GM18951 (cell line): ENCODE data around the gene RCOR1.

ENCODE experiments used
- POLR2A ChIP-seq: IDR thresholded peaks from 4 replicates; pipeline ENCODE4 v1.6.1; 2011; ENCODE audit warnings: mild to moderate bottlenecking; ENCODE audit not compliant: insufficient read length, insufficient read depth; ENCODE audit errors: extremely low read depth
- in situ Hi-C: fragments of 300-500 bp; cut with MboI; formaldehyde crosslinking; loops from one replicate; pipeline ENCODE4 v1.12.0; 2022; ENCODE audit warnings: low sequenced_read_pairs, mixed read lengths, inconsistent platforms; ENCODE audit not compliant: unreplicated experiment

Gene RCOR1

DNA sequence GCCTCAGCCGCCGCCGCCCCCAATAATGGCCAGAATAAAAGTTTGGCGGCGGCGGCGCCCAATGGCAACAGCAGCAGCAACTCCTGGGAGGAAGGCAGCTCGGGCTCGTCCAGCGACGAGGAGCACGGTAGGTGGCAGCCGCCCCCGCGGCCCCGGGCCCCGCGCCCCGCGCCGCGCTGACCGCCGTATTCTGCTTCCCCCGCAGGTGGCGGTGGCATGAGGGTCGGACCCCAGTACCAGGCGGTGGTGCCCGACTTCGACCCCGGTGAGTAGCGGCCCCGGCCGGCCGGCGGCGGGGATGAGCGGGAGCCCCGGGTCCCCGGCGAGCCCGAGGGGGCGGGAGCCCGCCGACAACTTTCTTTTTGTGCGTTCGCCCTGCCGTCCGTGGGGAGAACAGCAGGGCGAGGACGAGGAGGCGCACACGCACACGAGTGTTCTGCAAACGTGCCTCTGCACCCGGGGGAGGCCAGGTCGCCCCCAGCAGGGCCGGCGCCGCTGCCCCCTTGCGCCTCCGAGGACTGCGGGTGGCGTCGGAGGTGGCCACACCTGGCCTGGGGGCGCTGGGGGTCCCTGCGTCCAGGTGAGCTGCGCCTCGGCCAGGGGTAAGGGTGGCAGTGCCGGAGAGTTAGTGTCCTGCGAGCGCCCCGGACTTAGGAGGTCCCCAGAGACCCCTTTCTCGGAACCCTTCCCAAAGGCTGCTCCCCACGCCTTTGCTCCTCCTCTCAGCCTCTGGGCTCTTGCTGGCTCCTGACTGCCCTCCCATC is 794 bp downstream of the RCOR1 start:
- in situ Hi-C loops: no loop called here

DNA sequence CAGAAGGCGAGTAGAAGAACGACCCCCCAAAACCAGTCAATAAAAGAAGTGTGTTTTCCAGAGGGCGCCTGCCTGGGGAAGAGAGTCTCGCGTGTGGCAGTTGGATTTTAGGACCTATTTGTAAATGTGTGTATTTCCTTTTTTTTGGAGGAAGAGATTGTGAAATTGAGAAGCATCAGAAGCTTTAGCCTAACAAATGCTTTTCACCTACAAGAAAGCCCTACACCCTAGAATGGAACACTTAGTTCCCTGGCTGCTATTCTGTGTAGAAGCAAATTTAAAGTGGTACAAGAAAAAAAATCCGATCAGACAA is 1.3 kb downstream of the RCOR1 start:
- no peak for TF ChIP-seq POLR2A
- in situ Hi-C loops: no loop called here

More for the DNA sequence above, 794 bp downstream of the RCOR1 start:
- no peak for TF ChIP-seq POLR2A

- in situ Hi-C loops: no loop called here
- no peak for TF ChIP-seq POLR2A
Measured at GRCh38 chr14:102594514-102595175, 2.2 kb downstream of the RCOR1 start.

DNA sequence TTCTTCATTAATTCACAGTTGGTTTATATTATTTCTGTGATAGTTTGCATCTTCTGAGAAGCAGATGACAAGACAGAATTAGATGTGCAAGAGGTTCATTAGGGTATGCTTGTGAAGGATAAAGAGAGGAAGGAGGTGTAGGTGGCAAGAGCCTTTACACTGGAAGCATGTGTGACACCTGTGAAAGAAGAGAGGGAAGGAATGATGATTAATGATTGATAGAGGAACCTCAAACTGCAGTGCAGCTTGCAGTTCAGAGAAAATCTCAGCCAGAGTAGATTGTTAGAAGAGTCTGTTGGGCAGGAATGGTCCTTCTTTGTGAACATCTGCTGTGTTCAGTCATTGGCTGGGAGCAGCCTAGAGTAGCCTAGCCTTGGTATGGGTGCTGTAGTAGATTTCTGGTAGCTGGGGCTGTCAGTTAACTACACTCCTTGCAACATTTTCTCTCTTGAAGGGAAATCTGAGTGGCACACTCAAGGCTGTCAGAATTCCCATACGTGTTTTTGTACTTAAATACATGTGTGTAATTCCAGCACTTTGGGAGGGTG is 9.0 kb downstream of the RCOR1 start:
- TF ChIP-seq POLR2A: no peak
- in situ Hi-C loops: loop anchor here (10.0 kb wide), 1 partner anchor 163 kb away; no protein-coding TSS in a partner anchor

- in situ Hi-C loops: loop anchor here (10.0 kb wide), 1 partner anchor 162 kb away; no protein-coding TSS in a partner anchor
- TF ChIP-seq POLR2A: no peak
Measured at GRCh38 chr14:102602421-102603292, 10.2 kb downstream of the RCOR1 start.

DNA sequence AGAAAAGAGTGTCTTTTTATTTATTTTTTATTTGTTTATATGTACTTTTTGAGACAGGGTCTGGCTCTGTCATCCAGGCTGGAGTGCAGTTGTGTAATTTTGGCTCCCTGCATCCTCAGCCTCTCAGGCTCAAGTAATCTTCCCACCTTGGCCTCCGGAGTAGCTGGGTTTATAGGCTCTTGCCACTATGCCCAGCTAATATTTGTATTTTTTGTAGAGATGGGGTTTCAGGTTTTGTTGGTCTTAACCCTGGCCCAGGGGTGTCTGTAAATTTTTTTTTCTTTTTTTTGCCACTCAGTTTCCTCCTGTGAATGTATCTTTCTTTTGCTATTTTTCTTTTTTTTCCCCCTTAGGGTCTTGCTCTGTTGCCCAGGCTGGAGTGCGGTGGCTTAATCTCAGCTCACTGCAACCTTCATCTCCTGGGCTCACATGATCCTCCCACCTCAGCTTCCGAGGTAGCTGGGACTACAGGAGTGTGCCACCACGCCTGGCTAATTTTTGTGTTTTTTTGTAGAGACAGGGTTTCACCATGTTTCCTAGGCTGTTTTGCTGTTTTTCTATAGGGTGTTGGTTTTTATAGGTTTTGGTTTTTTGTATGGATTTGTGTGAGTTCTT is 11.0 kb downstream of the RCOR1 start:
- no peak for TF ChIP-seq POLR2A
- in situ Hi-C loops: loop anchor here (10.0 kb wide), 1 partner anchor 161 kb away; no protein-coding TSS in a partner anchor

- in situ Hi-C loops: loop anchor here (10.0 kb wide), 1 partner anchor 161 kb away; no protein-coding TSS in a partner anchor
- no peak for TF ChIP-seq POLR2A
Measured at GRCh38 chr14:102604183-102604582, 11.7 kb downstream of the RCOR1 start.

DNA sequence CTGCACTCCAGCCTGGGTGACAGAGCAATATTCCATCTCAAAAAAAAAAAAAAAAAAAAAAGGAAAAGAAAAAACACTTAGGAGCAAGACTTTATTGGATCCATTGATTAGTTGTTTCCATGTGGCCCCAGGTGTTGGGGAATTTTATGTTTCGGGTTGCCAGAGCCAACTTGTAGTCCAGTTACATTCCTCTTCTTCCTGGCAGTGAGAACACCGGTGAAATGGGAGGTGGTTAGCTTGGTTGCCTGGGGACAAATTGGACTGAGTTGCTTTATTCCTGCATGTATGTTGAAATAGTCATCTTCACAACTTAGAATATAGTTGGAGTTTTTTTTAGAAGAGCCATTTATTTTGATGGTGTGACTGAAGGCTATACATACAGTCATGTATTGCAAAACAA is 12.6 kb downstream of the RCOR1 start:
- in situ Hi-C loops: loop anchor here (10.0 kb wide), 1 partner anchor 160 kb away; no protein-coding TSS in a partner anchor
- TF ChIP-seq POLR2A: no peak

DNA sequence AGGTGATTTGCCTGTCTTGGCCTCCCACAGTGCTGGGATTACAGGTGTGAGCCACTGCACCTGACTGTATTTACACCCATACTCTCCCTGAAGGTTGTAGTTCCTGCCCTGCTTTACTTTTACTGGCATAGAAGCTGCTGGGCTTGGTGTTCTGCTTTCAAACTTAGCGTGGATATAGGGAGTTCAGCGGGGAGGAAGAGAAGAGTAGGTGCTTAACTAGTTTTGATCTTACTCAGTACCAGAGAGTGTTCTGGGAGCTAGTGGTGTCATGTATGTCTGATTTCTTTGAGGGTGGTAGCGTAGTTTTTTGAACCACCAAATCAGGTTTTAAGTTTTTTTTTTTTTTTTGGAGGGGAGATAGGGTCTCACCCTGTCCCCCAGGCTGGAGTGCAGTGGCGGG is 13.8 kb downstream of the RCOR1 start:
- TF ChIP-seq POLR2A: no peak
- in situ Hi-C loops: loop anchor here (10.0 kb wide), 1 partner anchor 159 kb away; no protein-coding TSS in a partner anchor

DNA sequence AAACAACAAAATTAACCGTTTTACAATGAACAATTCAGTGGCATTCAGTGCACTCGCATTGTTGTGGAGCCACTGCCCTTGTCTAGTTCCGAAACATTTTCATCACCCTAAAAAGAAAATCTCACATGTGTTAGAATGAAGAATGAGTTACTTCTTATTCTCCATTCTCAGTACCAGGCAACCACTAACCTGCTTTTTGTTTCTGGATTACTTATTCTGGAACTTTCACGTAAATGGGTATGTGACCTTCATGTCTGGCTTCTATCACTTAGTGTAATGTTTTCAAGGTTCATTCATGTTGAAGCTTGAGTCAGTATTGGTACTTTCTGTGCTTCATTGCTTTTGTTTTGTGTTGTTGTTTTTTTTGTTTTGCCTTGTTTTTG is 15.6 kb downstream of the RCOR1 start:
- no peak for TF ChIP-seq POLR2A
- in situ Hi-C loops: loop anchor here (10.0 kb wide), 1 partner anchor 157 kb away; no protein-coding TSS in a partner anchor

- in situ Hi-C loops: no loop called here
- TF ChIP-seq POLR2A: no peak
Measured at GRCh38 chr14:102610968-102611811, 18.7 kb downstream of the RCOR1 start.

GRCh38 chr14:102616318-102616717 is 23.9 kb downstream of the RCOR1 start:
- in situ Hi-C loops: no loop called here

More at GRCh38 chr14:102616318-102616717, 23.9 kb downstream of the RCOR1 start:
- no peak for TF ChIP-seq POLR2A
